AG20443 (cell line): ENCODE measurements around the gene MAB21L1.

Source experiments
- DNase-seq: peaks from one replicate; pipeline ENCODE4 v3.0.0; 2012; ENCODE audit warnings: low spot score, mixed read lengths

The MAB21L1 gene

DNA sequence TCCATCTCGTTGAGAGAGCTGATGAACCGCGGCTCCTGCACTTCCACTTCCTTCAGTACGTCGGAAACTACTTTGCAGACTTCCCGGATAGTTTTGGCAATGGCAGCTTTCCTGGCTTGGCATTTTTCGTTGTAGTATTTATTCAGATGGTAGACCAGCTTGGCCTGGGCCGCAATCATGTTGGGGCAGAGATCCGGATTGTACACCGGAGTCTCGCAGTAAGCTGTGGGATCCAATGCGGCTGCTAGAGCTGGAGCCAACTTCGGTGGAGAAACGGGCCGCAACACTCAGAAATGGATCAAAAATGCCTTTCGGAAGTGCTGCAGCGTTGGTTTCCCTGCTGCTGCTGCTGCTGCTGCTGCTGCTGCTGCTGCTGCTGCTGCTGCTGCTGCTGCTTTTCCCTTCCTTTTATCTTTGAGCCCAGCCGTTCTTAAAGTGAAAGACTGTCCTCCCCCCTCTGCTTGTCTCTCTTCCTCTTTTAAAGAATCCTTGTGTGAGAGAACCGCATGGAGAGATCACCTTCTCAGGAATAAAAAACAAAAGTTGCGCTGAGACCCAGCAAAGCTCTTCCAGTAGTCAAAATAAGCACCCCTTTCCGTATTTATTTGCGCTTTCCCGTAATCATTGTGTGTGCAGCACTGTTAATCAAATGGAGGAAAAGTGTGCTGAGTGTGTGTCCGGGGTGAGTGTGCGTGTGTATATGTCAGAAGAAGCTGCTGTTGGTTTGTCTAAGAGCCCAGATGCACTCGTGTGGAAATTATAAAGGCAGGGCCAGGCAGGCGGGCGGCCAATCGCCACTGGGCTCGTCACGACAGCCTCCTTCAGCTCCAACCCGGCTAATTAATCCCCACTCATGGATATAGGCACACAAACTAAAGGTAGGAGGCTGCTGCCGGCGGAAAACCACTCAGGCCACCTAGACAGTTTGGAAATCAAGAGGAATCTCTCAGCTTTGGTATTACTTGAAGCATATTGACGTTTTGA lies at the start of gene MAB21L1:
Gene MAB21L1 (minus strand): TSS at position 730 of the 984 bp plus-strand sequence. CDS start 551 bp downstream, at position 179.
- peak; percentile 86 for DNase-seq

DNA sequence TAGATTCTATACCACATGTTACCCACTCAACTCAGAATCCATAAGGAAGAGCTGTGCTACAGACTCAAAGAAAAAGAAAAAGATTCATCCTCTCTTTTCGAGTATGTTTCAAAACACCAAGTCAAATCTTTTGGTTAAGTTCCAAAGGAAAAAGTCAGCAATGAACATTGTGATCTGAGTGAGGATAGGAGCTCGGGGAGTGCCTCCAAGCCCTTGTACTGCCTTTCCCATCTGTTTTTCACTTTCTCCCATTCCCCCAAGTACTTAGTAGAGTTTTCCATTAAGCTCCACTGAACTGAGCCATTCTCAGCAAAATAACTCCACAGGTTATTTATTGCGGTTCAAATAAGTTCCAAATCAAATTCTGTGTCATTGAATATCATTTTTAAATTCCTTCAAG lies 47.7 kb upstream of the MAB21L1 start:
- DNase-seq, result no peak

DNA sequence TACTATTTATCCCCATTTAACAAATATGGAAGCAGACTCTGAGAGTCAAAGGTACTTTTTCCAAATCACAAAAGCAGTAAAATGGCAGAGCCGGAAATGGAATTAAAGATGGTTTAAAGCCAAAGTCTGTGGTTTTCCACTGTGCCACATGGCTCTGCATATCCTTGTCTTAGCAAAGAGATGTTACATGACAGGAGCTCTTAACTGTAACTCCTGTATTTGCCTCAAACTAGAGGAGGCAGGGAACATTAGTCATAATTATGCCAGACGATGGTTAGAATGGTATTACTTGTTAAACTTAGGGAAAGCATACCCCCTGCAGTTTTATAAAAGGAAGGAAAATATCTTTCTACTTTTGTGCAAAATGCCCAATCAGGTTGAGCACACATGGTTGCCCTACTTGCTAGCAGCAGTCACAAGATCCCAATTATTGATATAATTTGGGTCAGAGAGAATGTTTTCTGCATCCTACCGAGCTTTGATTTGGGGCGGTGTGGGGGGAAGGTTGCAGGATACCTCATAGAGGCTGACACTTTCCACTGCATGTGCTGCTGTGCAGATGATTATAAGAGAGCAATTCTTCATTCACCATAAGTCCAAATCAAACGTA lies 42.0 kb upstream of the MAB21L1 start:
- DNase-seq, result no peak

DNA sequence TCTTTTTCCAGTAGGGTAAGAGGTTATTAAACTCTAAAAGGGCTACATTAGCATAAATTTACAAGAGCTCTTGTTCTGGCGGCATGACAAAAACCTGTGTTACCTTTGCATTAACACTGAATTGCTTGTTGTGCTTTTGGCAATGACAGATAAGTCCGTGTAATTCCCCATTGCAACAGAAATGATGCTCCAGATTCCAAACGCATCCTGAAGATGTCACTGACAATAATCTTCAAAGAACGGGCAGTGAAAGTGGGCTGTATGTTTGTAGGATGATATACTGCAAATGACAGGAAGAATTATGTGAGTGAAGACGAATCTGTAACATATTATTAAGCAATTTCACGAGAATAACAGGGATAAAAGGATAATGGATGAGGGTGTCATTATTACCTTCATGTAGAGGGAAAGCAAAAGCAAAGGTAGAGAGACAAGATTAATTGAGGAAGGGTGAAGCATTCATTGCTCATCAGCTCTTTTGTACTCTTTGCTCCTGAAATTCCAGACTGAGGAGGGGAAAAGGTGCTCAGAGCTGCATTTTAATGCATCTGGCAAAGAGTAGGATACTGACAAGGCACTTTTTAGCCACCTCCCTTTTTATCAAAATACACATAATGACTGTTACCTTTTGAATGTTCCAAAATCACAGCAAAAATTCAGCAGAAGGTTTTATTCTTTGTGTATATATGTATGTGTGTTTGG lies 38.5 kb upstream of the MAB21L1 start:
- DNase-seq, result no peak

DNA sequence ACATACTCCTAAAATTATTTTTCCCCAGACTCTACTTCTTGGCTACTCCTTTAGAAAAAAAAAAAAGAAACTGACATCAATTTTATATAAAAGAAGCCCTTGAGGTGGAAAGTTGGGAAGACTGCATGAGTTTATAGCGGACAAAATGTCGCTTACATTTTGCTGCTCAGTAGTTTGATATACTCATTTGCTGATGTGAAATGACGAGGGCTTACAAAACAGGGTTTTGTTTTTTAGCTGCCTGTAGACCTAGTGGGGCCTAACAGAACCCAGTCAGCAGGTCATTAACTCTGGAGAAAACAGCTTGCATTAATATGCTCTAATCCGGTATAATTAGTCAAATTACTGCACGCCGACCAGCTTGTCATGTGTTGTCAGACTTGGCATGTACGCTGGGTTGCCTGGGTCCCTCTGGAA lies 37.6 kb upstream of the MAB21L1 start:
- DNase-seq, result no peak

DNA sequence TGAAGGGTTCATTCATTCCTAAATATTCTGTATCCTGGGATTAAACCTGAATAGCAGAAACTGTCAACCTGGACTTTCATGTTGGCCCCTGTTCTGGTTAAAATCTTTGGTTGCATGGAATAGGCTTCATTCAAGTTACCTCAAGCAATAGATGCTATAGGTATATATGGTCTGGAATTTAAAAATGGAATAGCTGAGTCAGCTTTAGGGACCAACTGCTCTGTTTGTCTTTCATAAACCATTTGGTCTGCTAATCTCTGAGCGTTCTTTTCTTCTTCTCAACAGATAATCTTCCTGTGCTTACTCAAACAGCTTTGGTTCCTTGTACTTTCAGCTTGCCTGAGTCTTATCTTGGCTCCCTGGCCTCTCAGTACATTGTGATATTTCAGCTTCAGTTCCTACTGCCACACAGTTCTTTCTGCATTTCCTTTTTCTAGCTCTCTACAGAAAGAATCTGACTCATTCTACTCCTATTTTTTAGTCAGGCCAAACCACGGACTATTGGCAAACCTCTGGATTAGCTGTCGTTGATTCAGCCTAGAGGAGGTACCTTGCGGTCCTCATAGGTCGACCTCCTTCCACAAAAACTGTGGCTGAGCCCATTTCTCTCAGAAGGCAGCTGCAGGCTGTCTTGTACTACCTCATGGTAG lies 35.9 kb upstream of the MAB21L1 start:
- peak; percentile 91 for DNase-seq

DNA sequence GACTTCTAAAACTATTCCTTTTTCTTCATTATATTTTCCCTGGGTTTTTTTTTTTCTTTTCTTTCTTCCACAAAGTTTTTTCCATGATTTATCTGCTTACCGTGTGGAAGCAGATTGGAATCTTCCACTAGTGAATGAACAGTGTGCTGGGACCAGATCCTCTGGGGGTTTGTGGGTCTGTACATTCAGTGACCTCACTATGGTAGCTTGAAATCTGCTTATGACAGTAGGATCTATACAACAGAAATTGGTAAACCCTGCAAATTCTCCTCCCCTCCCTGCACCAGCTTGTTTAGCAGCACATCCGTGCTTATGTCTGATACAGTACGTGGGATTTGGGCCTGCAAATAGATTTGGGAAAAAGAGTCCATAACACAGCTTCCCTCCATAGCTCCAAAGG lies 26.0 kb upstream of the MAB21L1 start:
- DNase-seq, result no peak

DNA sequence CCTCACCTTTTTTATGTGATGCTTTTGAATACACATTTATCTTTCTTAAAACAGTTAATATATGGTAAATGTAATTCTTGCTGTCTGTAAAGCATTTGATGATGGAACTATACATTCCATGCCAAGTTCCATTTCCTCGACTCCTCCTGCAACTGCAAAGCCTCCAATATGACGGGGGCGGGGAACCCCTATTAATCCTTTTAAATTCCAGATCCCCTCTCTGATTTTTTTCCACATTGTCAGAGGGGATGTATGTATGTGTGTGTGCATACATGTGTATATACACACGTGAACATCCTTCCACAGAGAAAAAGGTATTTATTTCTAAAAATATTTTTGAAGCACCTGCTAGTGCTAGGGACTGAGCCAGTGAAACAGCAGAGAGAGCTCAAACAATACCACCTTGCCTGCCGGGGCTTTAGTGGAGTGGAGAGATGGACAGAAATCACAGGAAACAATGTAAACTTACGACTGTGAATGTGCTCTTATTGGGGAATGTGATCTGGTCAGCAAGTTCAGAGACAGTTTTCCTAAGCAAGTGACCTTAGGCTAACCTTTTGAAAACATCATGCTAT lies 25.3 kb upstream of the MAB21L1 start:
- DNase-seq, result no peak

DNA sequence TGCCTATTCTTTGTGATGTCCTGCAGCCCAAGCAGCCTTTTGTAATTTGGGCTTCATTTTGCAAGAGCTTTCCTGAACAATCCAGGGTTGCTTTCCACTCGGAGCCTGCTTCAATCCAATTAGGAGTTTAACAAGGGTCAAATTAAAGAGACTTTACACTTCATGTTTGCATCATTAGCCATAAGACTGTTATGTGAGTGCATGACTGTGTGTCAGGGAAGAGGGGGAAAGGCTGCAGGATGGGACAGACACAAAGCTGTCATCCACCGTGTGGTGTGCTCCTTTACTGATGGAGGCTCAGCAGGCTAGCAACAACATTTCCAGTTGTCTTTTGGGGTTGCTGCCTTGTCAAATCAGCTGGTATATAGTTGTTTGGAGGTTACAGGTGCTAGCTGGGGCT lies 23.7 kb upstream of the MAB21L1 start:
- DNase-seq, result no peak

DNA sequence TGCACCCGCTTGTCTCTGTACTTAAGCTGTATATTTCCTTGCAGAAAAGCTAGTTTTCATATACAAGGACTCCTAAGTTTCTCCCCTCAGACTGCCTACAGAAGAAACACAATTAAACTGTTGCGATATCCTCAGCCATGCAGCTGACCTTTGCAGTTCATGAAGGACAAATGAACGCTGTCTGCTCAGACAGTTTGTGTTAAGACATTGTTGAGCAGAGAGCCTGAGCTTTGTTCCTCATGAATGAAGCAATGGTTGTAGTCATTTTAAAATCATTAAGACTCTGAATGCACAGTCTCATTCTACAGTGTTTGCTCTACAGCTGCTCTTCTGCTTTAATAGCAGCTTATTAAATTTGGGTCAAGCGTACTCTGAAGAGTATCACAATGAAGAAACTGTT lies 23.2 kb upstream of the MAB21L1 start:
- DNase-seq, result no peak

DNA sequence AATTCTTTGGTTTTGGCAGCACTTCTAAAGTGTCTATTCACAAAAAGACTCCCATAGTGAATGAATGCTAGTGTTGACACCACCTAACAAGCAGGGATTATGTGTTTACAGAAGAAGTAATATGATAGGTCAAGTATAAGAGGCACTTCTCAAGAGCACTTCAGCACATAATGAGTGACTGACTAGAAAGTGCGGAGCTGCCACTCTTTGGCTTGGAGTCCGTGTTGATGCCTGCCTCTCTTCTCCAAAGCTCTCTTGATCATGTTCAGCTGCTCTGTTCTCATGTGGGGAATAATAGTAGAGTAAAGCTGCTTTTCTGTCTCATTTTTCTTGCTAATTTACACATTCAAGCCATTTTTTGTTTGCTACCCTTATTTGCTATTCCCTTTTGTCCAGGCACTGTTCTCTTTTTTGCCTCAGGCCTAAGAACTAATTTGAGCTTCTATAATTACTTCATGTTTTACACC lies 22.7 kb upstream of the MAB21L1 start:
- DNase-seq, result no peak

DNA sequence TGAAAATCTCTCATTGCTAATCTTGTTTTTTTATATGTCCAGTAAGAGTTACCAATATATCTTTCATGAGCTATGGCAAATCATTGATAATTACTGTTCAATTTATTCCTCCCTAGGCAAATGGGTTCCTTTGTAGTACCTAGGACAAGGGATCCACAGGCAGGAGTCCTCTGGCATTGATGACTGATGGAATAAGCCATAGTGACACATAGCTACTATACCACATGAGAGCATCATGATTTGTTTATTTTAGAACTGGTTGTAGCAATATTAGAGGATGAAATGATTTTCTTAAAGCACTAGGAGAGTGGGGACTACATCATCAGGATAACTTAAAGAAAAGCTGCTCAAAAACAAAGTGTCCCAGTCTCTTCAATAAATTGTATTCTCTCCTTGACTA lies 21.7 kb upstream of the MAB21L1 start:
- no peak for DNase-seq

DNA sequence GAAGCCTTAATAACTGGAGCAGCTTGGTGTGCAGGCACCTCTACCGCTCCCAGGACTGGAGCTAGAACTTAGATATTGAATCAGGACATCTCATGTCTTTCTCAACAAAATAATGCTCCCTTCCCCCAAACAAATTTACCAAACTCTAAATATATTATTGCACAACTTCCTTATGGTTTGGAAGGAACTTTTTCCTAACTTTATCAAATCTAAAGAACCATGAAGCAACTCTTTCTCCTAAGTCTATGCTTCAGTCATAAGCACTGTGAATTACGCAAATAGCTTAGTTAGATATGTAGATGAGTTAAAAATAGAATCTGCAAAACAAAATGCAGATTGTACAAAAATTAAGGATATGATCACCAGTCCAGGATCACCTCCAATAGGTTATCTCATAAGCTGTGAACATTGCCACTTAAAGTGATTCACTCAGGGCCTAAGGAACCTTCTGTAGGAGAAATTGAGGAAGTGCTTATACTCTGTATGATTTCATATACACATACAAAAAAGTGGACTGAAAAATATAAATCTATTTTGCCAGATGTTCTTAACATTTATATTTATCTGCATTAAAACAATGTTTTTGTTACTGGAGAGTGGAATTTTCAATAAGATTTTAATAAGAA lies 20.4 kb upstream of the MAB21L1 start:
- DNase-seq, result no peak

DNA sequence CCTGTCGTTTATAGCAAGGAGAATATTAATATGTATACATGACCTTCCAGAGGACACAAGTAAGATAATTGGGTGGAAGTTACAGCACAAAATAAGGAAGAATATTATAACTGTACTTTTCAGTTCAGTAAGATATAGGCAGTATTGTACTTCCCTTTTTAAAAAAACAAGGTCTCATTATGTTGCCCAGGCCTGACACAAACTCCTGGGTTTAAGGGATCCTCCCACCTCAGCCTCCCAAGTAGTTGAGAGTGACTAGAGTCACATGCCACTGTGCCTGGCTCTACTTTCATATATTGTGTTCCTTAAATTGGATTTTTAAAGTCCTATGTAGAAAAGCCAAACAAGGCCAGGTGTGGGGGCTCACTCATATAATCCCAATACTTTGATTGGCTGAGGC lies 19.5 kb upstream of the MAB21L1 start:
- no peak for DNase-seq

DNA sequence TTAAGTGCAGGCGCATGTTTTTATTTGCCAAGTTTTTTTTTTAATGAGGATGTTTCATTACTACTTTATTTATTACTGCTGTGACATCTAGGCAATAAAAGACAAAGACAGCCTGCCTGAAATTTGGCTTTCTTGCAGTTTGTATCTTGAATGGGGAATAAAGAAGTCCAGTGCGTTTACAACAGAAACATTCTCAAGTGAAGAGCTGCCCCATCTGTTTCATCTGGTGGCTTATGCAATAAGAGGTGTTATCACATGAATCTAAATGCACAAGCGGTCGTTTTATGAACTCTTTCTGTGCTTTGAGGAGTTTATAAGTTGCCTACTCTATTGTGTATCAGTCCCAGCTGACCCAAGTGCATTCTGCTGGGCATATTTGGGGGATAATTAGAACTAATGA lies 12.6 kb upstream of the MAB21L1 start:
- no peak for DNase-seq

DNA sequence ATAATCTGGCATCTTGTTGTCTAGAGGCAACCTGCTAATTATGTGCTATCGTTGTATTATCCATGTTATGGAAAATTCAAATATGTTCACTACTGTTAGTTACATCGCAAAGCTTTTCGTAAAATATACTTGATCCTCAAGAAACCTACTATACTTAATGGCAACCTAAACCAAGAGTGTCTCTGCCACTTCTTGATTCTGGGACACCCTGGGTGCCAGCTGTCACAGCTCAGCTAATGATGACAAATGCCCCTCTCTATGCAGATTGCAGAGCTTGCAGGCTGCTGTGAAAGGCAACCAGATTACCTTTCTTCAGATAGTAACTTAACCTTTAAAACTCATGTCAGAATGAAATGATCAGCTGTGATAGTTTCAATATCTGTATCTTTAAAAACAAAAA lies 8.9 kb upstream of the MAB21L1 start:
- DNase-seq, result no peak

DNA sequence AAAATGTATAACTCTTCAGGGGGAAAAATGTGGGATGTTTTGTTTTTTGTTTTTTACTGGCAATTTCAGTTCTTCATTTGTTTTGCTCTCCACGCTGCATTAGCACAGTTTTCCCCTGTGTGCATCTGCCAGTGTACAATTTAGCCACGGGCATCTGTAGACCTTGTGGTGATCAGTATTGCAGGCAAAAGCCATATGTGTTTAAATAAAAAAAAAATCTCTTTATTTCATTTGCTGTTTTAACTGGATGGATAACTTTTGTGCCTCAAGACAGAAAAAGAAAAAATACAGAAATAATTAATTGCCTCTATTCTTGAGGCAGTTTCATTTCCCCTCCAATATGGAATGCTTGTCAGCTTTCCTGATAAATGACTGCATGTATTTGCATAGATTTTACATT lies 7.9 kb upstream of the MAB21L1 start:
- no peak for DNase-seq

DNA sequence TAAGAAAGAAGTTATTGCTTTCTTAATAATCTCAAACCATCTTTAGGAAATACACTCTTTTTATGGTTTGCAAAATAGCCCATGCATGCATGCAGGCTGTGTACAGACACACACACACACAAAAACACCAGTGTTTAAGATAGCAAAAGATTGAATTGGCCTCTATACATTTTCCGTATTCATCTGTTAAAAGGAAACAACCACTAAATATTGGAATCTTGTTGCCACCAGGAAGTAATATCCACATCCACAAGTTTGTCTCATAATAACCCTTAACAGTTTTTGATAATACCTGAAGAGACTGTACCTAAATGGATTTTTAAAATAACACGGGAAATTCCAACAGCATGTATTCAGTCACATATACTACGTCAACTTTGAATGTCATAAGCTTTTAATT lies 7.3 kb upstream of the MAB21L1 start:
- DNase-seq, result no peak

DNA sequence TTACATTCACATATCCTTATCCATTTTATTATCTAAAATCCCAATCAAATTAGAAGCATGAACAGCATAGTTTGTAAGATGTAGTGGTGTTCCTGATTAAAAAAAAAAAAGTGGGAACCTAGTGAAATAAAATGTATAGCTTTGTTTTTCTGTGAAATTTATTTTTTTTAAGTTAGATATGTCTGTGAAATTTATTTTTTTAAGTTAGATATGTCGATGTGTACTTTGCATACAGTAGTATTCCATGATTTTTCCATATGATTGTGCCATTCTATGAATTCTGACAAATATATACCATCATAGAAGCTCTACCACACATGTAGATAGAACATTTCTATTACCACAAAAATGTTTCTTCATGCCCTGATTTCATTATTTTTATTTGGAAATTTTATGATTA lies 6.0 kb upstream of the MAB21L1 start:
- no peak for DNase-seq

DNA sequence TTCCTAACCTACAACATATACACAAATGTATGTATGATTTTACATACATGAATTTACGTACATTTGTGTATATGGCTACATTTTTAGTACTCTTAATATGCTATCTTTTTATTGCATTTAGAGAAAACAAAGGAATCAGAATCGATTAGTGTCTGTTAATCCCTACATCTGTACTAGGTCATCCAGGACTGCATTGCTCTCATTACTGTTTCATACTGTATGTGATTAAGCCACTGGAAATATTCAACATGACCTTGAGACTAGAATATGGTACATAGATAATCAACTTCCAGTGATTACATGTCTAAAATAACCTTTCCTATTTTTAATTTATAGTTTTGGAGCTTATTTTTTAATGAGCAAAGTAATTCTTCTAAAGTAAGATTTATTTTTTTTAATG lies 5.3 kb upstream of the MAB21L1 start:
- no peak for DNase-seq

DNA sequence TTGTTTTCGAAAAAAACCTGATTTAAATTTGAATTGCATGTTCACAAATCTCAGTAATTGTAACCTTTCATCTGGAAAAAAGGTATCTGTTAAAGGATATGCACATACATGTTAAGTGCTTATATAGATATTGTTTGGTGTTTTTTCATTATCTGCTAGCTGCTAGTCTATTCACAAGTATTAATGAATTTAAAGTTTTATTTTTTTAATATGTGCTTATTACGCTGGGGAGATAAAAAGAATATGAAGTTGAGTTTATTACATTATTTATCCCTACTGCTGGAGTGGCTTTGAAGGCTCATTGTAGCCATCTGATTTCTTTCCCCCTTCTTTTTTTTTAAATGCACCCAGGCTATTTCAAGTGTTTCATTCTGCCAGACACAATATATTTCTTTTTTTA lies 3.9 kb upstream of the MAB21L1 start:
- no peak for DNase-seq
